DND-41 (cell line): ENCODE results near the gene SLC39A11.

Experiments used
- EZH2 ChIP-seq: IDR thresholded peaks from 3 replicates; pipeline ENCODE4 v1.6.1; 2012; ENCODE audit warnings: borderline replicate concordance, low read depth, mild to moderate bottlenecking, moderate library complexity, low read length, inconsistent platforms; ENCODE audit not compliant: severe bottlenecking
- TF ChIP-seq, protein P1 (sequence below): IDR thresholded peaks from 2 replicates; pipeline ENCODE4 v1.5.1; 2012; ENCODE audit warnings: borderline replicate concordance, low read length, moderate library complexity, mild to moderate bottlenecking; ENCODE audit not compliant: poor library complexity, severe bottlenecking; ENCODE audit errors: extremely low read depth

DNA sequence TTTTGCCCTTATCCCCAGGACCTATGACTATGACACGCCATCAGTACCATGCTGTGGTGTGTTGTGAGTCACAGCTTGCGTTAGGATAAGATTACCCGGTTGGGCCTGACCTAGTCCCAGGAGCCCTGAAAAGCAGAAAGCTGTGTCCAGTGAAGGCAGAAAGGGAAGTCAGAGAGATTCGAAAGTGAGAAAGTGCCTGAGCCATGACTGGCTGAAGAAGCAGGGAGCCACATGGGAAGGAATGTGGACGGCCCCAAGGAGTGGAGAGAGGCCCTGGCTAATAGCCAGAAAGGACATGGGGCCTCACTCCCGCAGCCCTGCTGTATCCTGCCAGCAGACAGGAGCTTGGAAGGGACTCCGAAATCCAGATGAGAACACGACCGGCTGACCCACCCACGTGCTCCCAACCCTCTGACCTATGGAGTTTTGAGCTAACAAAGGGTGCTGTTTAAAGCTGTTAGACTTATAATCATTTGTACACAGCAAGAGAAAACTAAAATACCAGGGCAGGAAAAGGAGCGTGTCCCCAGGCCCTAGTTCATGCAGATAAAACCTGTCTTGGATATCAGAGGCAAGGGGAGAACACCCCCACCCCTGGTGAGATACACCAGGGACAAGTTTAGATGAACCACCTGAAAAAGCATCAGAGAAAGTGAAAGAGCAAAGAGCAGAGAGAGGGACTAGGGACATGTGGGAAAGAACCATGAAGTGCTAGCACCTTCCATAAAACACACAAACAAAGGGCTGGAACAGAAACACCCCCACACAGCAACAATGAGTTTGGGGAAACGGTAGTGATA lies 115.3 kb downstream of the SLC39A11 start:
- TF ChIP-seq, protein P1, sequence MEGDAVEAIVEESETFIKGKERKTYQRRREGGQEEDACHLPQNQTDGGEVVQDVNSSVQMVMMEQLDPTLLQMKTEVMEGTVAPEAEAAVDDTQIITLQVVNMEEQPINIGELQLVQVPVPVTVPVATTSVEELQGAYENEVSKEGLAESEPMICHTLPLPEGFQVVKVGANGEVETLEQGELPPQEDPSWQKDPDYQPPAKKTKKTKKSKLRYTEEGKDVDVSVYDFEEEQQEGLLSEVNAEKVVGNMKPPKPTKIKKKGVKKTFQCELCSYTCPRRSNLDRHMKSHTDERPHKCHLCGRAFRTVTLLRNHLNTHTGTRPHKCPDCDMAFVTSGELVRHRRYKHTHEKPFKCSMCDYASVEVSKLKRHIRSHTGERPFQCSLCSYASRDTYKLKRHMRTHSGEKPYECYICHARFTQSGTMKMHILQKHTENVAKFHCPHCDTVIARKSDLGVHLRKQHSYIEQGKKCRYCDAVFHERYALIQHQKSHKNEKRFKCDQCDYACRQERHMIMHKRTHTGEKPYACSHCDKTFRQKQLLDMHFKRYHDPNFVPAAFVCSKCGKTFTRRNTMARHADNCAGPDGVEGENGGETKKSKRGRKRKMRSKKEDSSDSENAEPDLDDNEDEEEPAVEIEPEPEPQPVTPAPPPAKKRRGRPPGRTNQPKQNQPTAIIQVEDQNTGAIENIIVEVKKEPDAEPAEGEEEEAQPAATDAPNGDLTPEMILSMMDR = no peak
- no peak for TF ChIP-seq EZH2
